ENCODE data around the gene NUDT12. TPM values are rescaled to one million over a fixed set of nuclear protein-coding genes. Genes with fewer than 3 reads are reported as not detected.

Gene NUDT12
- total RNA-seq, 1 experiment from 2014 or later, result 9.2 TPM

GRCh38 chr5:103502662-103503061 lies 59.9 kb downstream of the NUDT12 start:
- DNase-seq (ENCODE audit: low read depth, low spot score), result no peak

More at GRCh38 chr5:103502662-103503061, 59.9 kb downstream of the NUDT12 start:
- in situ Hi-C loops (cut with HindIII; ENCODE audit: low pct_unique_long_range_greater_than_20kb, low sequenced_read_pairs) (no loop called here), intact Hi-C loops (cut with micrococcal nuclease; ENCODE audit: unreplicated experiment) (no loop called here)
- CTCF ChIA-PET, result no interaction called here
- Histone ChIP-seq H3K27me3 (ENCODE audit: control insufficient read depth, insufficient read depth, low read length) (no peaks in the 10 kb centered on the region), H3K27ac (ENCODE audit: low read length) (no peak overlapping the region), H3K9me3 (ENCODE audit: control insufficient read depth, insufficient read depth, low read depth, low read length) (no peaks in the 10 kb centered on the region), H3K4me1 (ENCODE audit: control insufficient read depth, insufficient read depth, low read length) (no peaks in the 10 kb centered on the region), H3K36me3 (ENCODE audit: control insufficient read depth, insufficient read depth, low read length) (no peaks in the 10 kb centered on the region), H3K4me3 (ENCODE audit: low read depth in 2 of 2, low read length in 2 of 2) (no peak overlapping the region)
- ATAC-seq, result no peak
- no TSS peak for BruUV-seq (replicated peaks)
- POLR2A ChIA-PET, result no interaction called here
- TF ChIP-seq REST (IDR thresholded peaks at IDR 0.05; ENCODE audit: insufficient read depth in 1 of 2, low read depth in 2 of 2, low read length in 1 of 2) (no peak), POLR2AphosphoS5 (IDR thresholded peaks at IDR 0.05; ENCODE audit: low read depth, low read length) (no peak), CTCF (IDR thresholded peaks at IDR 0.05) (no peak), SIN3A (IDR thresholded peaks at IDR 0.05; ENCODE audit: borderline replicate concordance, insufficient read depth, low read depth, low read length) (no peak)
